Panc1 (cell line): Measurements from ENCODE around the gene MACROD2. TPM values are rescaled to one million over a fixed set of nuclear protein-coding genes. Genes with fewer than 3 reads are reported as not detected.

ENCODE experiments used
- ATAC-seq: fragments of 200-7000 bp; cut with Tn5 transposase; 2 replicates; pipeline ENCODE4 v1.9.1; 2020; ENCODE audit warnings: mild to moderate bottlenecking, moderate library complexity
- BruUV-seq: library from RNA; stranded (reverse); fragments of 400-500 nt; replicated peaks from 2 replicates; lab custom pipeline; 2021; lab: Mats Ljungman, UMichigan
- CTCF ChIA-PET: fragments of 300-600 bp; sonication (Branson Sonifier 250); formaldehyde crosslinking; loops from one replicate; lab custom pipeline; 2022; ENCODE audit warnings: antibody characterized with exemption; lab: Charles Lee
- POLR2A ChIA-PET: fragments of 300-600 bp; sonication (Branson Sonifier 250); formaldehyde crosslinking; loops from one replicate; lab custom pipeline; 2022; ENCODE audit warnings: antibody characterized with exemption; lab: Charles Lee
- DNase-seq: peaks from one replicate; pipeline ENCODE4 v3.0.0-alpha.2; 2010; ENCODE audit warnings: low read depth, low spot score
- H3K27ac ChIP-seq: 2 replicates; pipeline ENCODE4 v1.5.1; 2011; ENCODE audit warnings: mild to moderate bottlenecking, low read length, inconsistent platforms
- H3K27me3 ChIP-seq: fragments of 200-500 bp; sonication (Bioruptor generic); 2 replicates; pipeline ENCODE4 v1.6.0; 2014; ENCODE audit warnings: low read length, inconsistent platforms; ENCODE audit not compliant: control insufficient read depth, insufficient read depth
- H3K36me3 ChIP-seq: fragments of 200-500 bp; sonication (Bioruptor generic); 2 replicates; pipeline ENCODE4 v1.5.1; 2014; ENCODE audit warnings: inconsistent platforms, mild to moderate bottlenecking, low read length, moderate library complexity; ENCODE audit not compliant: control insufficient read depth, insufficient read depth
- H3K4me1 ChIP-seq: 2 replicates; pipeline ENCODE4 v1.5.1; 2011; ENCODE audit warnings: inconsistent platforms, mild to moderate bottlenecking, low read length, moderate library complexity; ENCODE audit not compliant: control insufficient read depth, insufficient read depth
- H3K4me3 ChIP-seq, 2 experiments: 2 replicates each; pipeline ENCODE4 v1.5.1; 2011 to 2012; ENCODE audit warnings: low read depth in 2 of 2, low read length in 2 of 2, mild to moderate bottlenecking in 2 of 2, inconsistent platforms in 1 of 2, moderate library complexity in 1 of 2
- H3K9me3 ChIP-seq: fragments of 200-500 bp; sonication (Bioruptor generic); 2 replicates; pipeline ENCODE4 v1.5.1; 2014; ENCODE audit warnings: low read depth, mild to moderate bottlenecking, inconsistent platforms, low read length, moderate library complexity; ENCODE audit not compliant: control insufficient read depth, insufficient read depth
- POLR2AphosphoS5 ChIP-seq: IDR thresholded peaks from 2 replicates; pipeline ENCODE4 v1.6.1; 2012; ENCODE audit warnings: mild to moderate bottlenecking, low read depth, low read length, moderate library complexity
- SIN3A ChIP-seq: IDR thresholded peaks from 2 replicates; pipeline ENCODE4 v1.6.1; 2012; ENCODE audit warnings: low read depth, mild to moderate bottlenecking, low read length, moderate library complexity, borderline replicate concordance; ENCODE audit not compliant: insufficient read depth
- TCF7L2 ChIP-seq: IDR thresholded peaks from 2 replicates; pipeline ENCODE4 v1.6.1; 2011; ENCODE audit warnings: mild to moderate bottlenecking, low read depth, low read length, inconsistent platforms
- in situ Hi-C: cut with HindIII; loops from 2 replicates; pipeline ENCODE4 v1.10.0; 2016; ENCODE audit warnings: low sequenced_read_pairs, low pct_unique_long_range_greater_than_20kb
- intact Hi-C: fragments of 100-400 bp; cut with micrococcal nuclease; formaldehyde crosslinking; loops from one replicate; pipeline ENCODE4 v1.10.0; 2022; ENCODE audit not compliant: unreplicated experiment
- total RNA-seq: library from RNA; stranded (reverse); gene quantifications from one replicate; pipeline ENCODE4 v1.2.1, GENCODE V29; 2021; ENCODE audit not compliant: unreplicated experiment
- TF ChIP-seq, protein P1 (sequence below), 2 experiments: IDR thresholded peaks; 2 replicates each; pipeline ENCODE4 v1.6.1; 2011 to 2012; ENCODE audit warnings: low read depth in 2 of 2, control low read depth in 1 of 2, low read length in 1 of 2, mild to moderate bottlenecking in 1 of 2, moderate library complexity in 1 of 2; ENCODE audit not compliant: insufficient read depth in 1 of 2
- TF ChIP-seq, protein P2 (sequence below): fragments of 450-650 bp; IDR thresholded peaks from 2 replicates; pipeline ENCODE4 v1.5.1; 2017; ENCODE audit warnings: mild to moderate bottlenecking

The MACROD2 gene
- total RNA-seq, 1 experiment from 2014 or later = 1.2 TPM

DNA sequence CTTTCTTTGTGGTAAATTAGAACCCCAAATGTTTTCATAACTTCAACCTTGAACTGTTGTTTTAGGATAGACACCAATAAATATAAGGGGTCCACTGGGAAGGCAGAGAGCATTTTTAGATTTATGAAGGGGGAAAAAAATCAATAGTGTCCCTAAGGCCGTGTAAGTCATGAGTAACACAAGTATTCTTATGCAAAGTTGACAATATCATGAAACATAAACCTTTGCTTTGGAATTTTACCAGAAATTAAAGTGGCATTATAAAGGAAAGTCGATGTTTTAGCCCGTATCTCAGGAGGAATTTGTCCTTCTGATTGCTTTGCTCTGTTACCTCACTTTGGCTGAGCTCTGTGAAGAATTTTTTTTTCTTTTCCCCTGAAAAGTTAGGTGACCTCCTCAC lies 737.0 kb downstream of the MACROD2 start:
- POLR2A ChIA-PET = no interaction called here
- no peaks in the 10 kb centered on the region for H3K9me3 ChIP-seq
- no TSS peak for BruUV-seq
- CTCF ChIA-PET = no interaction called here
- in situ Hi-C loops (no loop called here), intact Hi-C loops (no loop called here)
- TF ChIP-seq POLR2AphosphoS5 = no peak
- TF ChIP-seq, protein P1, sequence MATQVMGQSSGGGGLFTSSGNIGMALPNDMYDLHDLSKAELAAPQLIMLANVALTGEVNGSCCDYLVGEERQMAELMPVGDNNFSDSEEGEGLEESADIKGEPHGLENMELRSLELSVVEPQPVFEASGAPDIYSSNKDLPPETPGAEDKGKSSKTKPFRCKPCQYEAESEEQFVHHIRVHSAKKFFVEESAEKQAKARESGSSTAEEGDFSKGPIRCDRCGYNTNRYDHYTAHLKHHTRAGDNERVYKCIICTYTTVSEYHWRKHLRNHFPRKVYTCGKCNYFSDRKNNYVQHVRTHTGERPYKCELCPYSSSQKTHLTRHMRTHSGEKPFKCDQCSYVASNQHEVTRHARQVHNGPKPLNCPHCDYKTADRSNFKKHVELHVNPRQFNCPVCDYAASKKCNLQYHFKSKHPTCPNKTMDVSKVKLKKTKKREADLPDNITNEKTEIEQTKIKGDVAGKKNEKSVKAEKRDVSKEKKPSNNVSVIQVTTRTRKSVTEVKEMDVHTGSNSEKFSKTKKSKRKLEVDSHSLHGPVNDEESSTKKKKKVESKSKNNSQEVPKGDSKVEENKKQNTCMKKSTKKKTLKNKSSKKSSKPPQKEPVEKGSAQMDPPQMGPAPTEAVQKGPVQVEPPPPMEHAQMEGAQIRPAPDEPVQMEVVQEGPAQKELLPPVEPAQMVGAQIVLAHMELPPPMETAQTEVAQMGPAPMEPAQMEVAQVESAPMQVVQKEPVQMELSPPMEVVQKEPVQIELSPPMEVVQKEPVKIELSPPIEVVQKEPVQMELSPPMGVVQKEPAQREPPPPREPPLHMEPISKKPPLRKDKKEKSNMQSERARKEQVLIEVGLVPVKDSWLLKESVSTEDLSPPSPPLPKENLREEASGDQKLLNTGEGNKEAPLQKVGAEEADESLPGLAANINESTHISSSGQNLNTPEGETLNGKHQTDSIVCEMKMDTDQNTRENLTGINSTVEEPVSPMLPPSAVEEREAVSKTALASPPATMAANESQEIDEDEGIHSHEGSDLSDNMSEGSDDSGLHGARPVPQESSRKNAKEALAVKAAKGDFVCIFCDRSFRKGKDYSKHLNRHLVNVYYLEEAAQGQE (IDR thresholded peaks at IDR 0.05; ENCODE audit: insufficient read depth in 1 of 2, low read depth in 2 of 2, low read length in 1 of 2) = no peak
- no peak for TF ChIP-seq SIN3A
- TF ChIP-seq, protein P2, sequence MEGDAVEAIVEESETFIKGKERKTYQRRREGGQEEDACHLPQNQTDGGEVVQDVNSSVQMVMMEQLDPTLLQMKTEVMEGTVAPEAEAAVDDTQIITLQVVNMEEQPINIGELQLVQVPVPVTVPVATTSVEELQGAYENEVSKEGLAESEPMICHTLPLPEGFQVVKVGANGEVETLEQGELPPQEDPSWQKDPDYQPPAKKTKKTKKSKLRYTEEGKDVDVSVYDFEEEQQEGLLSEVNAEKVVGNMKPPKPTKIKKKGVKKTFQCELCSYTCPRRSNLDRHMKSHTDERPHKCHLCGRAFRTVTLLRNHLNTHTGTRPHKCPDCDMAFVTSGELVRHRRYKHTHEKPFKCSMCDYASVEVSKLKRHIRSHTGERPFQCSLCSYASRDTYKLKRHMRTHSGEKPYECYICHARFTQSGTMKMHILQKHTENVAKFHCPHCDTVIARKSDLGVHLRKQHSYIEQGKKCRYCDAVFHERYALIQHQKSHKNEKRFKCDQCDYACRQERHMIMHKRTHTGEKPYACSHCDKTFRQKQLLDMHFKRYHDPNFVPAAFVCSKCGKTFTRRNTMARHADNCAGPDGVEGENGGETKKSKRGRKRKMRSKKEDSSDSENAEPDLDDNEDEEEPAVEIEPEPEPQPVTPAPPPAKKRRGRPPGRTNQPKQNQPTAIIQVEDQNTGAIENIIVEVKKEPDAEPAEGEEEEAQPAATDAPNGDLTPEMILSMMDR = no peak
- TF ChIP-seq TCF7L2 = no peak
- H3K27ac ChIP-seq = no peak overlapping the region
- no peaks in the 10 kb centered on the region for H3K36me3 ChIP-seq
- ATAC-seq (no peak), DNase-seq (no peak)
- H3K27me3 ChIP-seq = no peaks in the 10 kb centered on the region
- H3K4me1 ChIP-seq = no peaks in the 10 kb centered on the region
- H3K4me3 ChIP-seq = no peak overlapping the region

DNA sequence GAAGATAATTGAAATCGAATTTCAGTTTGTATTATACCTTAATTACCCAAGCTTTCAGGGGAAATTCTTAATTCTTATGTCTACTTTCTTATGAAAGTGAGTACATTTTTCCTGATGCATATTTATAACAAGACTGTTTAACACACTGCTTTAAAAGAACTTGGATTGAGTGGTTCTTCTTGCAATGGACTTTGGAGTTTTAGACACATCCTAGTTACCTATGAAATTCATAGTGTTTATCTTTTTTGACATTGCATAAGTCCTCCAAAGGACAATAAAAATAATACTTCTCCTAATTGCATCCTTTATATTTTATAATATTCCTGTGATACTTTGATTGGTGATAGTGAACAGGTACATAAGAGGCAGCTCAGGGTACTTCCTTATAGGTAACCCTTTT lies 737.7 kb downstream of the MACROD2 start:
- no peaks in the 10 kb centered on the region for H3K4me1 ChIP-seq
- CTCF ChIA-PET = no interaction called here

More for the DNA sequence above, 737.7 kb downstream of the MACROD2 start:
- BruUV-seq = no TSS peak
- ATAC-seq (no peak), DNase-seq (no peak)
- no peak overlapping the region for H3K27ac ChIP-seq
- intact Hi-C loops (no loop called here), in situ Hi-C loops (no loop called here)
- no peaks in the 10 kb centered on the region for H3K27me3 ChIP-seq
- H3K9me3 ChIP-seq = no peaks in the 10 kb centered on the region
- no peaks in the 10 kb centered on the region for H3K36me3 ChIP-seq
- no peak for TF ChIP-seq TCF7L2
- TF ChIP-seq POLR2AphosphoS5 = no peak
- no peak for TF ChIP-seq SIN3A
- TF ChIP-seq, protein P2 = no peak
- TF ChIP-seq, protein P1 (IDR thresholded peaks at IDR 0.05; ENCODE audit: insufficient read depth in 1 of 2, low read depth in 2 of 2, low read length in 1 of 2) = no peak
- no peak overlapping the region for H3K4me3 ChIP-seq
- POLR2A ChIA-PET = no interaction called here
